ENCODE results near the gene EVC.

Gene EVC

DNA sequence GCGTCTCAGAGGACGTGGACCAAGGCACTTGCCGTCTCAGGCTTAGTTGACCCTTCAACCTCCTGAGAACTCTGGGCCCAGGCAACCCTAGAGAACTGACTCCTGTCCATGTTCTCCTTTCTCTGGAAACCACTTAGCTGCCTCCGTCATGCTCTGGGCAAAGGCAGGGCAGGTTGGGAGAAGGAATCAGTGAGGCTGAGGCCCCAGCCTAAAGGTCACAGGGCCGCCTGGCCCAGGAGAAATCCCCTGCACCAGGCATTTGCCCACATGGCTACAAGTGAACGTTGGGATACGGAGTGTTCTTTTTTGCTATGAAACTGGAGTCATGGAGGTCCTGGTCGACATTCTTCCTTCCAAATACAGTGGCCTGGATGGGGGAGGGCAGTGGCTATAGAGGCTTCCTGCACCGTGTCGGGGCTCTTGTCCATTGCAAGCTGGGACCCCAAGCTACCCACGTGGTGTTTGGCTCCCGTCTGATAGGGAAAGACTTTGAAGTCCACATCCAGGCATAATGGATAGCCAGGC is 105.9 kb downstream of the EVC start:
- ChIA-PET POLR2A (no interaction called here), CTCF (no interaction called here)
- TF ChIP-seq L3MBTL2 (conservative IDR thresholded peaks at IDR 0.05) (no peak), BHLHE40 (IDR thresholded peaks at IDR 0.05; ENCODE audit: borderline replicate concordance) (no peak), ELF4 (IDR thresholded peaks at IDR 0.05) (no peak), FOXA1 (IDR thresholded peaks at IDR 0.05) (no peak), HDGF (IDR thresholded peaks at IDR 0.05; ENCODE audit: borderline replicate concordance) (no peak), SP1 (IDR thresholded peaks at IDR 0.05) (no peak), LEF1 (IDR thresholded peaks at IDR 0.05; ENCODE audit: borderline replicate concordance) (no peak)
- DNase-seq (ENCODE audit: extremely low spot score), result no peak

DNA sequence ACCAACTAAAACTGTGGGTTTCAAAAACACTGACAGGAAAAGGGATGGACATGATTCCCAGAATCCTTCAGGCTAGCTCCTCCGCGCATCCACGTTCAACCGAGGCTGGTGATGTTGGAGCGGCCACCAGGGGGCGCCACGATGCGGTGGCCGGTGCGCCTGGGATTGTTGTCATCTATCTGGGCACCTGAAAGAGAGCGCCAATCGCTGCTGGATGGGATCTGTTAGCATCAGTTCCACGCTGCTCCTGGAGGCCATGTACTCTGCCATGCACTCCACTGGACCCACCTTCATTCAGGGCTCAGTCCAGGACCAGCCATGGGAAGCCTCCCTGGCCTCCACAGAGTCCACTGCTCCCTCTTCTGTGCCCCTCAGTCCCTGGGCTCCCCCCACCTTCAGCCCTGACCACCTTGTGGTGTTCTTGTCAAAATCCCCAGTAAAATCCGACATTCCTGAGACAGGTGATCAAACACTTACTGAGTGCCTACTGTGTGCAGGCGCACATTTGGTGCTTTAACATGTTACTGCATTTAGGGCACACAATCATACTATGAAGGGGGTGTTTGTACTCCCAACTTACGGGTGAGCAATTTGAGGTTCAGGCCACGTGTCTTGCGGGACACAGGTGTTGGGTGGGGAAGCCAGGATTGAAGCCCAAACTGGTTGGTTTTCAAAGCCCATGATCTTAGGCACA is 110.8 kb downstream of the EVC start:
- CTCF ChIA-PET, result interaction anchor here (0.6 to 1.5 kb wide), 4 partner anchors 9 to 158 kb away, joined by 3 to 7 read pairs (median 3); no protein-coding TSS in a partner anchor

DNA sequence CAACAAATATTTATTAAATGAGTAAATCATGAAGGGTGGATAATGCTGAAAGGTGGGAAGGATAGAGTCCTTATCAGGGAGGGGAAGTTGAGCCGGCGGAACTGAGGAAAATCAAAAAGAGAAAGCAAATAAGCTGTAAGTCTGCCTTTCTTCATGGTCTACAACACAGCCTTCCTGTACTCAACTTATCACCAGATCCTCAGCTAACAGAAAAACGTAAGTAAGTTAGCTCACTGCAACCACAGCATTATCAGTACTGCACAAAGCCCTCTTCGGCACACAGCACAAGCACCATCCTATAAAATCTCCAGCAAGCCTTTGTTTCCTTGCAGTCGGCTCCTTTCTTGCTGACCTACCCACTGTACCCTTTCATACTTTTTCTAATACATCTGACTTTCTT is 111.6 kb downstream of the EVC start:
- ChIA-PET CTCF (interaction anchor here (0.7 to 1.5 kb wide), 2 partner anchors 10 to 157 kb away, joined by 3 to 7 read pairs; no protein-coding TSS in a partner anchor), POLR2A (no interaction called here)
- DNase-seq (ENCODE audit: extremely low spot score), result no peak
- no peak for TF ChIP-seq LEF1 (IDR thresholded peaks at IDR 0.05; ENCODE audit: borderline replicate concordance)
- TF ChIP-seq CTBP1 (IDR thresholded peaks at IDR 0.05; ENCODE audit: borderline replicate concordance), result no peak
- TF ChIP-seq, protein P1, sequence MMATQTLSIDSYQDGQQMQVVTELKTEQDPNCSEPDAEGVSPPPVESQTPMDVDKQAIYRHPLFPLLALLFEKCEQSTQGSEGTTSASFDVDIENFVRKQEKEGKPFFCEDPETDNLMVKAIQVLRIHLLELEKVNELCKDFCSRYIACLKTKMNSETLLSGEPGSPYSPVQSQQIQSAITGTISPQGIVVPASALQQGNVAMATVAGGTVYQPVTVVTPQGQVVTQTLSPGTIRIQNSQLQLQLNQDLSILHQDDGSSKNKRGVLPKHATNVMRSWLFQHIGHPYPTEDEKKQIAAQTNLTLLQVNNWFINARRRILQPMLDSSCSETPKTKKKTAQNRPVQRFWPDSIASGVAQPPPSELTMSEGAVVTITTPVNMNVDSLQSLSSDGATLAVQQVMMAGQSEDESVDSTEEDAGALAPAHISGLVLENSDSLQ (IDR thresholded peaks at IDR 0.05), result no peak
- TF ChIP-seq FOXA1 (IDR thresholded peaks at IDR 0.05), result no peak
- TF ChIP-seq FOXM1 (IDR thresholded peaks at IDR 0.05; ENCODE audit: borderline replicate concordance), result no peak
- no peak for TF ChIP-seq ELF4 (IDR thresholded peaks at IDR 0.05)
- TF ChIP-seq TARDBP (IDR thresholded peaks at IDR 0.05), result no peak
- TF ChIP-seq NFRKB (IDR thresholded peaks at IDR 0.05), result no peak
- no peak for TF ChIP-seq SP1 (IDR thresholded peaks at IDR 0.05)
- no peak for TF ChIP-seq ZNF384 (IDR thresholded peaks at IDR 0.05)
- no peak for TF ChIP-seq FOXK2 (IDR thresholded peaks at IDR 0.05)

More for the DNA sequence above, 110.8 kb downstream of the EVC start:
- DNase-seq (ENCODE audit: extremely low spot score), result peak; percentile 38
- TF ChIP-seq CTBP1 (IDR thresholded peaks at IDR 0.05; ENCODE audit: borderline replicate concordance) (no peak), ZNF384 (IDR thresholded peaks at IDR 0.05) (no peak), SUZ12 (IDR thresholded peaks at IDR 0.05) (no peak), NFRKB (IDR thresholded peaks at IDR 0.05) (no peak), FOXM1 (IDR thresholded peaks at IDR 0.05; ENCODE audit: borderline replicate concordance) (no peak), FOXA1 (IDR thresholded peaks at IDR 0.05) (no peak), SP1 (IDR thresholded peaks at IDR 0.05) (no peak), ARNT (IDR thresholded peaks at IDR 0.05) (no peak), ELF4 (IDR thresholded peaks at IDR 0.05) (no peak), BHLHE40 (IDR thresholded peaks at IDR 0.05; ENCODE audit: borderline replicate concordance) (no peak), LEF1 (IDR thresholded peaks at IDR 0.05; ENCODE audit: borderline replicate concordance) (no peak), HDGF (IDR thresholded peaks at IDR 0.05; ENCODE audit: borderline replicate concordance) (no peak), L3MBTL2 (conservative IDR thresholded peaks at IDR 0.05) (no peak), FOXK2 (IDR thresholded peaks at IDR 0.05) (no peak), TARDBP (IDR thresholded peaks at IDR 0.05) (no peak)
- TF ChIP-seq, protein P1 (IDR thresholded peaks at IDR 0.05), result no peak
- POLR2A ChIA-PET, result no interaction called here

DNA sequence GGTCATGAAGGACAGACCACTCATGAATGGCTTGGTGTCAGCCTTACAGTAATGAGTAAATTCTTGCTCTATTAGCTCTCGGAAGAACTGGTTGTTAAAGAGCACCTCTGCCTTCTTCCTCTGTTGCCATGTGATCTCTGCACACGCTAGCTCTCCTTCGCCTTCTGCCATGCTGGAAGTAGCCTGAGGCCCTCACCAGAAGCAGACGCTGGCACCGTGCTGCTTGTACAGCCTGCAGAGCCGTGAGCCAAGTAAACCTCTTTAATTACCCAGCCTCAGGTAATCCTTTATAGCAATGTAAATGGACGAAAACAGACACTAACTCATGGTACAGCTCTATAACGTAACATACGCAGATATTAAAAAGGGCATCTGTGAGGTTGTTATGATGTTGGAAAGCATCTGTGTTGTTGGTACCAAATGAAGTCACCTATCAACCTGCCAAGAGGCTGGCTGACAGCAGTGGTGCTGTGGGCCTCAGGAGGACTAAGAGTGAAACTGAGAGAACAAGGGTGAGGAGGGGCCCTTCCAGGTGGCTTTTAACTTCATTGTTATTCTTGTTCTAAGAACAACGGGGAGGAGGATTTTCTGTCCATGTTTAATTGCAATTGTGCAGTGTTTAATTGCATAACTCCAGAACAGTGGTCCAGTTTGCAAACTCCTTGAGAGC is 112.7 kb downstream of the EVC start:
- ChIA-PET CTCF (interaction anchor here (1.1 to 1.5 kb wide), 2 partner anchors 11 to 135 kb away, joined by 3 to 7 read pairs; no protein-coding TSS in a partner anchor), POLR2A (no interaction called here)
- TF ChIP-seq FOXK2 (IDR thresholded peaks at IDR 0.05), result no peak
- TF ChIP-seq CTBP1 (IDR thresholded peaks at IDR 0.05; ENCODE audit: borderline replicate concordance), result no peak
- no peak for TF ChIP-seq L3MBTL2 (conservative IDR thresholded peaks at IDR 0.05)
- TF ChIP-seq TARDBP (IDR thresholded peaks at IDR 0.05), result no peak

DNA sequence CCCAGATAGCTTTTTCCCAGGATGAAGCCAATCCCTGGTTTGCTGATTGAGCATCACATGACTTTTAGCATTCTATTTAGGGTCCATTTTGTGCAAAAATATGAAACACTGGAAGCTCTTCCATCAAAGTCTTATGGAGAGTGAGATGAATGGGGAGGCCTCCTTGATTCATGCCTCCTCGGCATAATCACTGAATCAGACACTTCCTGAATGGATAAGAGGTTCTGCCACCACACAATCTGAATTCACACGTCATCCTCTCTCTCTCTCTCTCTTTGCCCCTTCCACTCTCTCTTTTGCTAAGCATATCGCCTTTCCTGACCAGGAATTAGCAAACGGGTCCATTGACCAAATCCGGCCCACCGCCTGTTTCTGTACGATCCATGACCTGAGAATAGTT is 113.2 kb downstream of the EVC start:
- DNase-seq (ENCODE audit: extremely low spot score), result no peak
- CTCF ChIA-PET, result interaction anchor here (1.1 kb wide), 1 partner anchor 136 kb away, joined by 3 read pairs; no protein-coding TSS in a partner anchor
- TF ChIP-seq TARDBP (IDR thresholded peaks at IDR 0.05), result no peak
- POLR2A ChIA-PET, result no interaction called here

More for the DNA sequence above, 112.7 kb downstream of the EVC start:
- no peak for DNase-seq (ENCODE audit: extremely low spot score)

DNA sequence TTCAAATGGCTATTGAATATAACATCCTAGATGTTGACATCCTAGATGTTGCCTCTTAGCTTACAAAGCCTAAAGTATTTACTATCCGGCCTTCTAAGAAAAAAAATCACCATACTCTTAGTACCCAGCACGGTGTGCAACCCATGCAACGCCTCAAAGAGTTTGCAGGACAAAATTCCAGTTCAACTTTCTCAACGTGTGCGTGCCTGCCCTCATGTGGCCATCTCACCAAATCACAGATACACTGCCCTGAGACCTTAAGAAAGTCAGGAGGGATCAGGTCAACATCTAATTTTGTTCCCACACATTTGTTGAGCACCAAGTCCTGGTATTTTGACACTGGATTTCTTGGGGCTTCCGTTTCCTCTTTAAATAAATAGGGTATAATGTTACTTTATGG is 113.6 kb downstream of the EVC start:
- ChIA-PET CTCF (interaction anchor here (1.1 kb wide), 1 partner anchor 136 kb away, joined by 3 read pairs; no protein-coding TSS in a partner anchor), POLR2A (no interaction called here)
- peak; percentile 64 for DNase-seq (ENCODE audit: extremely low spot score)
- TF ChIP-seq ARNT (IDR thresholded peaks at IDR 0.05), result no peak
- TF ChIP-seq CTBP1 (IDR thresholded peaks at IDR 0.05; ENCODE audit: borderline replicate concordance), result no peak
- TF ChIP-seq, protein P1 (IDR thresholded peaks at IDR 0.05), result no peak
- no peak for TF ChIP-seq HDGF (IDR thresholded peaks at IDR 0.05; ENCODE audit: borderline replicate concordance)
- no peak for TF ChIP-seq ZNF384 (IDR thresholded peaks at IDR 0.05)
